HepG2 (cell line): ENCODE data around the gene P4HB.

Source experiments
- ATF7 ChIP-seq, 2 experiments: fragments of 450-650 bp in 1 of 2; sonication (generic) in 1 of 2; formaldehyde crosslinking in 1 of 2; IDR thresholded peaks; 2 replicates each; pipeline versions ENCODE4 v1.4.0 to v1.6.1; 2016 to 2020; ENCODE audit warnings: antibody characterized with exemption in 1 of 2, mild to moderate bottlenecking in 1 of 2, missing genetic modification reagents in 1 of 2
- FOXK1 ChIP-seq: sonication (generic); formaldehyde crosslinking; IDR thresholded peaks from 2 replicates; pipeline ENCODE4 v1.4.0; 2020; ENCODE audit warnings: low read depth, missing genetic modification reagents, borderline replicate concordance
- MTA1 ChIP-seq: sonication (generic); formaldehyde crosslinking; IDR thresholded peaks from 2 replicates; pipeline ENCODE4 v1.4.0; 2020; ENCODE audit warnings: missing genetic modification reagents, mild to moderate bottlenecking, borderline replicate concordance
- NCOA5 ChIP-seq: sonication (generic); formaldehyde crosslinking; IDR thresholded peaks from 2 replicates; pipeline ENCODE4 v1.4.0; 2020; ENCODE audit warnings: missing genetic modification reagents
- NFRKB ChIP-seq: fragments of 450-650 bp; IDR thresholded peaks from 2 replicates; pipeline ENCODE4 v1.6.1; 2017
- POLR2AphosphoS5 ChIP-seq: IDR thresholded peaks from 2 replicates; pipeline ENCODE4 v1.6.1; 2012; ENCODE audit warnings: low read depth, low read length

DNA sequence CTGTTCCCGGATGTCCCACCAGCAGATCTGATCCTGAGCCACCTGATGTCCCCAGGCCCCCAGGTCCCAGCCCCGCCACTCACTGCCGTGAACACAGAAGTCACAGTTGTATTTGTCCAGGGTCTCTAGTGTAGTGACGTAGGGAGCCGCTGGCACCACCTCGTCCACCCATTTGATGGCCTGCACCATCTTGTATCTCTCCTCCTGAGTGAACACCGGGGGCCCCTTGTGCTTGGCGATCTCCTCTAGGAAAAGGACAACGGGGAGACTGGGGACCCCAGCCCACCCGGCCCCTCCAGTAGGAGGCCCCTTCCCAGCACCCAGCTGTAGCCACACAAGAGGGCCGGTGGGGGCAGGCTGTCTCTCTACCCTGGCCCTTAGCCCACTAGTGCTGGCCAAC is 48.5 kb upstream of the P4HB start:
- TF ChIP-seq FOXK1 (CRISPR knock-in tag), result no peak
- no peak for TF ChIP-seq NFRKB
- no peak for TF ChIP-seq POLR2AphosphoS5
- no peak for TF ChIP-seq ATF7 (IDR thresholded peaks at IDR 0.05)
- TF ChIP-seq ATF7 (CRISPR knock-in tag; IDR thresholded peaks at IDR 0.05), result no peak
- TF ChIP-seq MTA1, result no peak
- no peak for TF ChIP-seq NCOA5 (CRISPR knock-in tag)
